ENCODE measurements around the gene MMP15.
"Not testable (repeated sequence)": the region's sequence is repeated elsewhere in the genome, so short reads cannot be mapped to it uniquely, and the experiment has no call there.

The MMP15 gene

DNA sequence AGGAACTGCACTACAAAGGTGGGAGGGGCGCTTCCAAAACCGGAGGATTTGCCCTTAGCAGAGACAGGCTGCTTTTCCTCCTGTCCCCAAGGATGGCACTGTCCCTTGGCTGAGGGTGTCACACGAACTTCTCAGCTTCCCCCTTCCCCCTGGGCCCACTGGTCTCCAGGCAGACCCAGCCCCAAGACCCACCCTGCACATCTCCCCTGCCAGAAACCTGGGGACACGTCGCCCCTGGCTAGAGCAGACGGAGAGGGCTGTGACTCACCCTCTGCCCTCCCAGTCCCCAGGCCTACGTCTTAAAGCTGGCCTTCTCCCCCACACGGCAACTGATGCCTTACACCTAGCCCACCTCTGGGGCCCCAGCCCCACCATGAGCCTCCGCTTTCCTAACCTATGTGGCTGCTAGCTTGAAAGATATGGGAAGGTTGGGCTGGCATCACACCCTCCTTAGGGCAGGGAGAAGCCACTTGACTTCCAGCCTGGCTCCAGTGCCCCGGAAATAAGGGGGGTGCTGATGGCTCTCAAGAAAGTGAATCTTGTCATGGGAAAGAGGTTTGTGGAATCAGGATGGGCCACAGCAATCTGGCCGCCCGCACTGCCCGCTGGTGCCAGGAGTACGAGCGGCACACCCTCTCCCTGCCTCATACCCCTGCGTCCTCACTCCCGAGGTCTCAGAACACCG is 29.7 kb upstream of the MMP15 start:
- in situ Hi-C loops (cut with HindIII; ENCODE audit: low sequenced_read_pairs) = no loop called here

GRCh38 chr16:57996406-57997175 is 29.0 kb upstream of the MMP15 start:
- in situ Hi-C loops (cut with HindIII; ENCODE audit: low sequenced_read_pairs) = no loop called here

- in situ Hi-C loops (cut with HindIII; ENCODE audit: low sequenced_read_pairs) = no loop called here
Measured at GRCh38 chr16:57997176-57997527, 28.4 kb upstream of the MMP15 start.

GRCh38 chr16:57997528-57998265 is 27.9 kb upstream of the MMP15 start:
- in situ Hi-C loops (cut with HindIII; ENCODE audit: low sequenced_read_pairs) = no loop called here

DNA sequence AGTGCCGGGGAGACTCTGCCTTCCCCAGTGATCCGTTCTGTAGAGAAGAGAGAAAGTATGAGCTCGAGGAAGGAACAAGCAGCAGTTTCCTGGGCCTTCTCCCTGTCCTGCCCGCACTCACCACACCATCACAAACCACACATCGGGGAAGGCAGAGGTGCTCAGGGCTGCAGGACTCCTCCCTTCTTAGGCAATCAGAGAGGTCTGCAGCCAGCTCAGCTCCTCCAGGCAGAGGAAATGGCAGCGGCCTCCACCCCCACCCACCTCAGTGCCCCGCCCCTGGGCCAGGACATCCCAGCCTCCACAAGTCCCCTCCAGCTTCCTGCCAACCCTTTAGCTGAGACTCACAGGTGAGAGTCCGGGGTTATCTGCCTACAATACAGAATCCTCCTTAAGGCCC is 27.1 kb upstream of the MMP15 start:
- in situ Hi-C loops (cut with HindIII; ENCODE audit: low sequenced_read_pairs) = no loop called here

DNA sequence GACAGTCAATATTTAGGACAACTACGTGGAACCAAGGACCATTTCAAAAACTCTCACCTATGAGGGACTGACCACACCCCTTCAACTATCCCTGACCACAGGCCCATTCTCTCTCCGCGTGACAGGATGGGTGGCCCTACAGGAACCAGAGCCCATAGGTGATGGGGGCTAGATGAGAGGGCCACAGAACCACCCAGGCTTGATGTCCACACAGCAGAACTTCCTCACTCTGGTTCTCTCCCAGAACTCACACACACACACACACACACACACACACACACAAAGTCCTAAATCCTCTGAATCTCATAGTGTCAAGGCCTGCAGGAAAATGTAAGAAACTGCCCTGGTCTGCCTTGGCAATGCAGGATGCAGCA is 26.6 kb upstream of the MMP15 start:
- in situ Hi-C loops (cut with HindIII; ENCODE audit: low sequenced_read_pairs) = no loop called here

DNA sequence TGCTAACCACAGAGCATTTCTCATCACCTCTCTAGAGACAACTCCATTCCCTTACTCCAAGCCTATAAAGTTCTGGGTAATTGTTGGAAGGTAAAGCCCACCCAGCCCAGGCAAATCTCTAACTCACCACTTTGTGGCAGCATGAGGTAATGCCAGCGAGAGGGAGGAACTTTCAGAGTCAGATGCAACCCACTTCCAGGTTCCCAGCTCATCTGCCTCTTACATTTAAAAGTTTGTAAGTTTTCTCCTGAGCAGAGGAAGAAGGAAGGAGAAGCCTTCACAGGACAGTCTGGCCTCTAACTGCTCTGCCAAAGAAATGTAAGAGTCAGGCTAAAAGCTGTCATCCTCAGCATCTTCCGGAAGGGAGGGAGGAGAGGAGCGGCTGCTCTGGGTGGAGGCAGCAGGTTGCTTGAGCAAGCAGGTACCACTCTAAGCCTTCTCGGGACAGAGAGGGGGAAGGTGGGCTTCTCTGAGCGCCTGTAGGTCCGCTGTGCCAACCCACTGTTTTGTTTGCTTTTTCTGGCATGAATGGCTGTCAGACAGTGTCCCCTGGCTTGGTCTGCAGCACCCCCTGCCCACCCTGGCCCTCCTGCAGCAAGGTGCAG is 26.1 kb upstream of the MMP15 start:
- in situ Hi-C loops (cut with HindIII; ENCODE audit: low sequenced_read_pairs) = no loop called here

- in situ Hi-C loops (cut with HindIII; ENCODE audit: low sequenced_read_pairs) = no loop called here
Measured at GRCh38 chr16:57999971-58000705, 25.4 kb upstream of the MMP15 start, which contains the start of gene ZNF319. Gene ZNF319, minus strand, starts transcription at chr16:58000672. Its CDS starts 2,407 bp downstream, at chr16:57998265.

DNA sequence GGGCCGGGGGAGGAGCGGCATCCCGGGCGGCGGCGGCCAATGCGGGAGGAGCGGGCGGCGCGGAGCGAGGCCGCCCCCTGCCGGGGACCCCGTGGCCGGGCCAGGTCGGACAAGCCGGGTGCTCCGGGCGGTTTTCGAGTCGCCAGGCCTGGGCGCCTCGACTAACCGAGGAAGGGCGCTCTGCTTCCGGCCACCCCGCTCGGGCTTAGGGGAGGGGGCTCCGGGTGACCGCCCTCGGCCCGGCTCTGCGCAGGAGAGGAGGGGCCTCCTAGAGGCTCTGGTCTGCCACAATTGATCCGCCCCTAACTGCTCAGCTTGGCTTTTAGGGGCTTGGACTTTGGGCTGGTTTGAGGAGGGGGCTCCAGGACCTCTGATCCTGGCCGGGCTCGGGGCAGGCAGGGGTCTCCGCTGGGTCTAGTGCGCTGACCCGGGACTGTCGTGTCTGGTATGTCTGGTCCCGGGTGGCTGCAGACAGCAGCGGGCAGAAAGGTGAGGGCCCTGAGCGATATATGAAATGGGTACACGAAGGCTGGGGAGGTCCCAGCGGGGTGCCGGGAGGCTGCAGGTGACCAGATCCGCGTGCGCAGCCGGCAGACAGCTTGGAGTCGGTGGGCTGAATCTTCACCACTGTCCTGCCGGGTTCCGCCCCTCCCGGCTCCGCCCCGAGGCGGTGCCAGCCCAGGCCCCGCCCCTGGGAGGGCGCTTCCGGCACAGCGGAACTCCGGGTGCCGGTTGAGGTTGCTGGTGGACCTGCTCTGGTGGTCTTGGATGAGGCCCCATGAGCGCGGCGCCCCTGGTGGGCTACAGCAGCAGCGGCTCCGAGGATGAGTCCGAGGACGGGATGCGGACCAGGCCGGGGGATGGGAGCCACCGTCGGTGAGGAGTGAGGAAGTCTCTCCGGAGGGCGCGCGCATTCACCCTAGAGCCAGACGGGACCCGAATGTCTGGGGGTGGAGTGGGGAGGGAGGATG is 24.6 kb upstream of the MMP15 start, which contains the start of gene USB1:
USB1 (plus strand) TSS at position 702 of the 971 bp plus-strand sequence; CDS start at position 779, 77 bp downstream.
- in situ Hi-C loops (cut with HindIII; ENCODE audit: low sequenced_read_pairs) = no loop called here

GRCh38 chr16:58001781-58002415 is 23.7 kb upstream of the MMP15 start:
- in situ Hi-C loops (cut with HindIII; ENCODE audit: low sequenced_read_pairs) = no loop called here

- in situ Hi-C loops (cut with HindIII; ENCODE audit: low sequenced_read_pairs) = no loop called here
Measured at GRCh38 chr16:58002416-58002800, 23.1 kb upstream of the MMP15 start.

- in situ Hi-C loops (cut with HindIII; ENCODE audit: low sequenced_read_pairs) = no loop called here
Measured at GRCh38 chr16:58002936-58003335, 22.6 kb upstream of the MMP15 start.

DNA sequence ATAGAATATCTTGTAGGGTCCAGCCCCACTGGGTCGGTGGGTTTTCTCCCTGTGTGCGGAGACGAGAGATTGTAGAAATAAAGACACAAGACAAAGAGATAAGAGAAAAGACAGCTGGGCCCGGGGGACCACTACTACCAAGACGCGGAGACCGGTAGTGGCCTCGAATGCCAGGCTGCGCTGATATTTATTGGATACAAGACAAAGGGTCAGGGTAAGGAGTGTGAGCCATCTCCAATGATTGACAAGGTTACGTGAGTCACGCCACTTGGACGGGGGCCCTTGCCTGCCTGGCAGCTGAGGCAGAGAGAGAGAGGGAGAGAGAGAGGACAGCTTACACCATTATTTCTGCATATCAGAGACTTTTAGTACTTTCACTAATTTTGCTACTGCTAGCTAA is 20.8 kb upstream of the MMP15 start:
- in situ Hi-C loops (cut with HindIII; ENCODE audit: low sequenced_read_pairs) = not testable (repeated sequence)

GRCh38 chr16:58009856-58010416 is 15.6 kb upstream of the MMP15 start:
- in situ Hi-C loops (cut with HindIII; ENCODE audit: low sequenced_read_pairs) = no loop called here

DNA sequence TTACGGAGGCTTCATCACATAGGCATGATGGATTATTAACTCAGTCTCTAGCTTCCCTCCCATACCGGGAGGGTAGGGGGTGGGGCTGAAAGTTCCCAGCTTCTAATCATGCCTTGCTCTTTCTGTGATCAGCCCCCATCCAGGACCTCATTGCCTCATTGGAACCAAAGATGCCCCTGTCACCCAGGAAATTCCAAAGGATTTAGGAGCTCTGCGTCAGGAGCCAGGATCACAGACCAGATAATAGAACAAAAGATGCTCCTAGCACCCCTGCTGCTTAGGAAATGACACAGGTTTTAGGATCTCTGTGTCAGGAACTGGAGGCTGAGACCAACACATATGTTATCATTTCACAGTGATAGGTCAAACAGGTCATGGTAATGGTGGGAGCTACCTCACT is 14.7 kb upstream of the MMP15 start:
- in situ Hi-C loops (cut with HindIII; ENCODE audit: low sequenced_read_pairs) = no loop called here

- in situ Hi-C loops (cut with HindIII; ENCODE audit: low sequenced_read_pairs) = no loop called here
Measured at GRCh38 chr16:58011652-58012051, 13.9 kb upstream of the MMP15 start.

DNA sequence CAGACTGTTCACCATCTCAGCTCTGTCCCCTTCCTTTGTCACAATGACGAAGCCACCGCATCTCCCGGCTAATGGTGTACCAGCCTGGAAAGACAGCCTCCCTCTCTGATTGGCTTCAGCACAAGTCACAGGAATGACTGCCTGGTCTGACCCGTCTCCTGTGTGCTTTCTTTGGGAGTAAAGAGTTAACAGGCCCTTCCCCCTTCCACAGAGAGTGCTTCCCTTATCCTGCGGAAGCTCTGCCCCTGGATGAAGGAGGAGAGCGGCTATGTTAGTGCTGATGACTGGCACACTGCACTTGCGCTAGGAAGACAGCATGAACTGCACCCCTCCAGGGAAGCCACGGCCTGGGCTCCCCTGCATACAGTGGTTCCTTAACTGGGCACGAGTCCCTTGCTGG is 13.1 kb upstream of the MMP15 start:
- in situ Hi-C loops (cut with HindIII; ENCODE audit: low sequenced_read_pairs) = no loop called here

- in situ Hi-C loops (cut with HindIII; ENCODE audit: low sequenced_read_pairs) = no loop called here
Measured at GRCh38 chr16:58013201-58013956, 12.2 kb upstream of the MMP15 start.

All from endothelial cell of hepatic sinusoid (primary cell).